ENCODE data around the gene DMBT1. TPM values are rescaled to one million over a fixed set of nuclear protein-coding genes. Genes with fewer than 3 reads are reported as not detected.

DMBT1 gene
- total and polyA plus RNA-seq, 8 donors: 0.23 to 24.4 (median 1.6) TPM

GRCh38 chr10:122515588-122516231, 44.8 kb upstream of the DMBT1 start:
- Histone ChIP-seq H3K27ac (no peak overlapping the region), H3K9me3 (no peaks in the 10 kb centered on the region), H3K4me3 (no peak overlapping the region), H3K36me3 (no peaks in the 10 kb centered on the region), H3K4me1 (no peaks in the 10 kb centered on the region), H3K27me3 (no peaks in the 10 kb centered on the region)
- TF ChIP-seq CTCF (IDR thresholded peaks at IDR 0.05): no peak
- FAIRE-seq (no peak), DNase-seq (no peak), ATAC-seq (peak in 3 of 4 donors; percentile 22 to 58 (median 24))
- intact Hi-C loops (cut with DNase I): no loop called here
- 90 to 94% methylated on average over 16 of the region's 16 CpGs for WGBS, 2 donors

- ATAC-seq (no peak), DNase-seq (no peak), FAIRE-seq (no peak)
- H3K36me3 ChIP-seq: no peaks in the 10 kb centered on the region
- 81 to 84% methylated on average over 4 of the region's 4 CpGs for WGBS, 2 donors
- no peak for TF ChIP-seq CTCF (IDR thresholded peaks at IDR 0.05)
- H3K27ac ChIP-seq: no peak overlapping the region
- H3K4me3 ChIP-seq: no peak overlapping the region
- H3K4me1 ChIP-seq: no peaks in the 10 kb centered on the region
- no peaks in the 10 kb centered on the region for H3K9me3 ChIP-seq
- intact Hi-C loops (cut with DNase I): no loop called here
- no peaks in the 10 kb centered on the region for H3K27me3 ChIP-seq
Measured at GRCh38 chr10:122516734-122517133, 43.8 kb upstream of the DMBT1 start.

- Histone ChIP-seq H3K27ac (no peak overlapping the region), H3K4me3 (no peak overlapping the region), H3K9me3 (no peaks in the 10 kb centered on the region), H3K4me1 (no peaks in the 10 kb centered on the region), H3K36me3 (no peaks in the 10 kb centered on the region), H3K27me3 (no peaks in the 10 kb centered on the region)
- 74 to 77% methylated on average over 7 of the region's 7 CpGs for WGBS, 2 donors
- DNase-seq (no peak), FAIRE-seq (no peak), ATAC-seq (no peak)
- intact Hi-C loops (cut with DNase I): no loop called here
- no peak for TF ChIP-seq CTCF (IDR thresholded peaks at IDR 0.05)
Measured at GRCh38 chr10:122519144-122519543, 41.4 kb upstream of the DMBT1 start.

- Histone ChIP-seq H3K4me1 (no peaks in the 10 kb centered on the region), H3K36me3 (no peaks in the 10 kb centered on the region), H3K27me3 (no peaks in the 10 kb centered on the region), H3K27ac (no peak overlapping the region), H3K4me3 (no peak overlapping the region), H3K9me3 (no peaks in the 10 kb centered on the region)
- ATAC-seq (no peak), DNase-seq (no peak), FAIRE-seq (no peak)
- no peak for TF ChIP-seq CTCF (IDR thresholded peaks at IDR 0.05)
- 85 to 86% methylated on average over 14 to 15 of the region's 15 CpGs for WGBS, 2 donors
- intact Hi-C loops (cut with DNase I): no loop called here
Measured at GRCh38 chr10:122519873-122520272, 40.7 kb upstream of the DMBT1 start.

GRCh38 chr10:122521011-122521410, 39.5 kb upstream of the DMBT1 start:
- Histone ChIP-seq H3K4me3 (no peak overlapping the region), H3K27ac (no peak overlapping the region), H3K9me3 (no peaks in the 10 kb centered on the region), H3K36me3 (no peaks in the 10 kb centered on the region), H3K4me1 (no peaks in the 10 kb centered on the region), H3K27me3 (no peaks in the 10 kb centered on the region)
- WGBS, 2 donors: 64% methylated on average over 3 of the region's 3 CpGs
- no peak for ATAC-seq
- no peak for FAIRE-seq
- no peak for DNase-seq
- intact Hi-C loops (cut with DNase I): no loop called here
- no peak for TF ChIP-seq CTCF (IDR thresholded peaks at IDR 0.05)
